Stimulated activated memory B cell treated with anti-CD40 and anti-IgM and Interleukin-4, amounts not matched to agents 10 μg/mL and 1 μg/mL and 100 μg/mL, for 72 hours (primary cell): Measurements from ENCODE around the gene NAE1.

Source experiments
- ATAC-seq: fragments of 150-1000 bp; cut with Tn5 transposase; 2 replicates; pipeline ENCODE4 v1.10.0; 2021
- H3K27ac Mint-ChIP-seq: one replicate; pipeline ENCODE4 v1.8.0; 2022; ENCODE audit warnings: mild to moderate bottlenecking, mixed read lengths
- H3K27me3 Mint-ChIP-seq: one replicate; pipeline ENCODE4 v1.8.0; 2022; ENCODE audit warnings: mixed read lengths
- H3K36me3 Mint-ChIP-seq: one replicate; pipeline ENCODE4 v1.8.0; 2022; ENCODE audit warnings: mixed read lengths
- H3K4me1 Mint-ChIP-seq: one replicate; pipeline ENCODE4 v1.8.0; 2022; ENCODE audit warnings: mixed read lengths
- H3K4me3 Mint-ChIP-seq: one replicate; pipeline ENCODE4 v1.8.0; 2022; ENCODE audit warnings: mild to moderate bottlenecking, moderate library complexity, mixed read lengths
- H3K9me3 Mint-ChIP-seq: one replicate; pipeline ENCODE4 v1.8.0; 2022; ENCODE audit warnings: mixed read lengths

The NAE1 gene

DNA sequence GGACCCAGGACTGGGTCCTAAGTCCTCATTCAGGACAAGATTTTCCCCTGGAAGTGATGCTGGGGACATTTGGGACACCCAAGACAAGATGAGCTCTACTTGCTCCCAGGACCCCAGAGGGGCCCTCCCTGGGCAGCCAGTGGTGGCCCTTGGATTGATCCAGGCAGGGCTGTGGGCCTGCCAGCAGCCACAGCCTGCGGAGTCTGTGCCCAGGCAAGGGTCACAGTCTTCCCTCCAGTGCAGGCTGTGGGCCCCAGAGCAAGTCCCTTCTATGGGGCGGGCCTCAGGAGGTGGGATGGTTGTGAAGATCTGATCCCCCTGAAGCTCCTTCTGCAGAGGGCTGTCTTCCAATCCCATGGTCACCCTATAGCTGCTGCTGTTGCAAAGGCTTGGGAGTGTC is 26.0 kb upstream of the NAE1 start:
- Mint-ChIP-seq H3K9me3 (no peaks in the 10 kb centered on the region), H3K36me3 (no peaks in the 10 kb centered on the region), H3K27me3 (peaks cover 21% of the 10 kb centered on the region), H3K4me3 (no peak overlapping the region), H3K27ac (no peak overlapping the region), H3K4me1 (peaks cover 6% of the 10 kb centered on the region)
- no peak for ATAC-seq

DNA sequence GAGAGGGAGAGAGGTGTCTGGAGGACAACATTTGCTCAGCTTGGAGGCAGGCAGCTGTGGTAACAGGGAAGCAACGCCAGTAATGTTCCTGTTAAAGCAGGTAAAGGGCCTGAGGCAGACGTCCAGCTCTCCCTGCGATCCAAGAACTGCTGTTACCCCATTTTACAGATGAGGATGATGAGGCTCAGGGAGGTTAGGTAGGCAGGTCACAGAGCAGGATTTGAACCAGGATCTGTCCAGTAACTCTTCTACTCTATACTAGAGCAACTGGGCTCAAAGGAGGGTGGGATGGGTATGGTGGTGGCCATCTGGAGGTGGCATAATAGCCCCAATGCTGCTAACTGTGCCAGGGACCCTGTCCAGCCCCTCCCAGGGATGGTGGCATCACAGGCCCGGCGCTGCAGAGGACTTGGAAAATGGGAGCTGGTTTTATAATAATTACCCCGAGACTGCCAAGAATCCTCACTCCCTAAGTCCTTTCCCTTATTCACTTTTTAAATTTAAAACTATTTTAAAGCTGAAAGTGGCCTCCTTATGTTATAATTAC is 25.5 kb upstream of the NAE1 start:
- no peak for ATAC-seq
- H3K36me3 Mint-ChIP-seq = no peaks in the 10 kb centered on the region
- no peaks in the 10 kb centered on the region for H3K9me3 Mint-ChIP-seq
- peaks cover 25% of the 10 kb centered on the region for H3K27me3 Mint-ChIP-seq
- no peak overlapping the region for H3K27ac Mint-ChIP-seq
- H3K4me1 Mint-ChIP-seq = peaks cover 6% of the 10 kb centered on the region
- no peak overlapping the region for H3K4me3 Mint-ChIP-seq

DNA sequence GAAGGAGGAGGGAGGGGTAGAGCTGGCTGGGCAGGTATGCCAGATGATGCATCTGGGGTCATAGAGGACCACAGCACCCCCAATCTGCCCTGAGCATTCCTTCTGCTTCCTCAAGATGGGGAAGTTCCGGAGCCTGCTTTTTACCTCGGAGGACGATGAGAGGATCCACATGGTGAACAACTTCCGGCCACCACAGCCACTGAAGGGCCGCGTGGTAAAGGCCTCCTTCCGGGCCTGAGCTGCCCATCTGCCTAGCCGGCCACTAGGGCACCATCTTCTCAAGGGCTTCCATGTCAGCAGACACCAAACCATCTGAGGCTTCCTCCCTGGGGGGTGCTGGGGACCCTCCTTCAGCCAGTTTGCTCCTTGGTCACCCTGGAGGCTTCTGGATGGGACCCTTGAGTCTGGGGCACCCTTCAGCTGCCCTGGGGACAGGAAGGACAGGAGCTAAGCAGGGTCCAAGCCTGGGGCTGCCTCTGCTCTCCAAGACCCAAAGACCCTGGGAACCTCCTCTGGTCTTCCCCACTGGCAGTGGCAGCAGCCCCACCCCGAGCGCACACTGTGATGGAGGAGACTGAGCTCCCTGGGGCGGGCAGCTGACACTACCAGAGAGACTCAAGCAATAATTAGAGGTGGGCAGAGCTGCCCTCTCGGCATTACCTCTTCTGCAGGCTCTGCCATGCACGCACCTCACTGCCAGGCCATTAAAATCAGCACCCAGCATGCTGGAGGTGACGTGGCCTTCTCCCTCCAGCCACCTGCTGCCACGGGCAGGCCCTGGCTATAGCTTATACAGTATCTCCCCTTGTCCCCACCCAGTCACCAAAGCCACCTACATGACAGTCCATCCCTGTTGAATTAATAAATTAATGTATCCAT is 22.7 kb upstream of the NAE1 start:
- Mint-ChIP-seq H3K36me3 (no peaks in the 10 kb centered on the region), H3K4me1 (peaks cover 15% of the 10 kb centered on the region), H3K4me3 (no peak overlapping the region), H3K27me3 (peaks cover 36% of the 10 kb centered on the region), H3K9me3 (no peaks in the 10 kb centered on the region), H3K27ac (no peak overlapping the region)
- ATAC-seq = no peak

GRCh38 chr16:66851166-66851964 is 20.6 kb upstream of the NAE1 start:
- no peak for ATAC-seq
- H3K9me3 Mint-ChIP-seq = no peaks in the 10 kb centered on the region
- peaks cover 9% of the 10 kb centered on the region for H3K4me1 Mint-ChIP-seq
- H3K27ac Mint-ChIP-seq = no peak overlapping the region
- peaks cover 49% of the 10 kb centered on the region for H3K27me3 Mint-ChIP-seq
- H3K4me3 Mint-ChIP-seq = no peak overlapping the region
- no peaks in the 10 kb centered on the region for H3K36me3 Mint-ChIP-seq

DNA sequence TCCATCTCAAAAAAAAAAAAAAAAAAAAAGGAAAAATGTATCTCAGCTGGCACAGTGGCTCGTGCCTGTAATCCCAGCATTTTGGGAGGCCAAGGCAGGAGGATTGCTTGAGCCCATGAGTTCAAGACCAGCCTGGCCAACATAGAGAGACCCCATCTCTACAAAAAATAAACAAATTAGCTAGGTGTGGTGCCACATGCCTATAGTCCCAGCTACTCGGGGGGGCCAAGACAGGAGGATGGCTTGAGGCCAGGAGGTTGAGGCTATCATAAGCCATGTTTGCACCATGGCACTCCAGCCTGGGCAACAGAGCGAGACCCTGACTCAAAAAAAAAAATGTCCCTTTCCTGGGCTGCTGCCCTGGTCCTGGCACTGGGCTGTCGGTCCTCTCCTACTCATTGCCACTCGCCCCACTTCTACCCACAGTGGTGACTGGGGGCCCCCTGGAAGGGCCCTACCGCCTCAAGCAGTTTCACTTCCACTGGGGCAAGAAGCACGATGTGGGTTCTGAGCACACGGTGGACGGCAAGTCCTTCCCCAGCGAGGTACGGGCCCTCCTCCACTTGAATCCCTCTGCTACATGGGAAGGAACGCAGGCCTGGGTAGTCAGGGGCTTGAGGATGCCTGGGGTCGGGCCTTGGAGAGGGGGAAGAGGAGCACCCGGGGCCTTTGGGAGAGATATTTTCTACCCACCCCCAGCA is 19.5 kb upstream of the NAE1 start:
- no peaks in the 10 kb centered on the region for H3K36me3 Mint-ChIP-seq
- H3K27me3 Mint-ChIP-seq = peaks cover 60% of the 10 kb centered on the region
- no peaks in the 10 kb centered on the region for H3K9me3 Mint-ChIP-seq
- ATAC-seq = peak; percentile 52
- H3K4me3 Mint-ChIP-seq = no peak overlapping the region
- peaks cover 18% of the 10 kb centered on the region for H3K4me1 Mint-ChIP-seq
- H3K27ac Mint-ChIP-seq = no peak overlapping the region

GRCh38 chr16:66849549-66849948 is 18.8 kb upstream of the NAE1 start:
- no peaks in the 10 kb centered on the region for H3K36me3 Mint-ChIP-seq

DNA sequence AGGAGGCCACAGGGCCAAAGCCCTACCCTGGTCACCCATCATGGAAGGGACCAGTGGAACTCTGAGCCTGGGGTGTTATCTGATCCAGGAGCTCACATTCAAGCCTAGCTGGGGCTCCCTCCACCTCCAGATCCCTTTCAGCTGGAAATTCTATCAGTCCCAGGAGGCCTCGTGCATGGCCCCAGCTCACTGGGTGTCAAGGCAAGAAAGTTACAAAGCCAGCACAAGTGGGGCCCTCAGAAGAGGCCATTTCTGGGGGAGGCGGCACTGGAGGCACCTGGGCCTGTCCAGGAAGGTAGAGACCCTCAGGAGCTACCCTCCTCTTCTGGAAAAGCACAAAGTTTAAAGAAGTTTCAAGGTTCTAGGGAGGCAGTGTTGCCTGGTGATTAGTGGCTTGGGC is 18.2 kb upstream of the NAE1 start:
- Mint-ChIP-seq H3K4me1 (peaks cover 25% of the 10 kb centered on the region), H3K9me3 (no peaks in the 10 kb centered on the region), H3K4me3 (no peak overlapping the region), H3K27me3 (peaks cover 72% of the 10 kb centered on the region), H3K36me3 (no peaks in the 10 kb centered on the region), H3K27ac (no peak overlapping the region)
- no peak for ATAC-seq

More at GRCh38 chr16:66849549-66849948, 18.8 kb upstream of the NAE1 start:
- Mint-ChIP-seq H3K4me3 (no peak overlapping the region), H3K27ac (no peak overlapping the region), H3K4me1 (peaks cover 23% of the 10 kb centered on the region), H3K27me3 (peaks cover 68% of the 10 kb centered on the region), H3K9me3 (no peaks in the 10 kb centered on the region)
- no peak for ATAC-seq

- H3K36me3 Mint-ChIP-seq = no peaks in the 10 kb centered on the region
- no peak overlapping the region for H3K4me3 Mint-ChIP-seq
- H3K27me3 Mint-ChIP-seq = peaks cover 80% of the 10 kb centered on the region
- H3K4me1 Mint-ChIP-seq = peaks cover 29% of the 10 kb centered on the region
- no peak for ATAC-seq
- H3K27ac Mint-ChIP-seq = no peak overlapping the region
- H3K9me3 Mint-ChIP-seq = no peaks in the 10 kb centered on the region
Measured at GRCh38 chr16:66848172-66848571, 17.4 kb upstream of the NAE1 start.

DNA sequence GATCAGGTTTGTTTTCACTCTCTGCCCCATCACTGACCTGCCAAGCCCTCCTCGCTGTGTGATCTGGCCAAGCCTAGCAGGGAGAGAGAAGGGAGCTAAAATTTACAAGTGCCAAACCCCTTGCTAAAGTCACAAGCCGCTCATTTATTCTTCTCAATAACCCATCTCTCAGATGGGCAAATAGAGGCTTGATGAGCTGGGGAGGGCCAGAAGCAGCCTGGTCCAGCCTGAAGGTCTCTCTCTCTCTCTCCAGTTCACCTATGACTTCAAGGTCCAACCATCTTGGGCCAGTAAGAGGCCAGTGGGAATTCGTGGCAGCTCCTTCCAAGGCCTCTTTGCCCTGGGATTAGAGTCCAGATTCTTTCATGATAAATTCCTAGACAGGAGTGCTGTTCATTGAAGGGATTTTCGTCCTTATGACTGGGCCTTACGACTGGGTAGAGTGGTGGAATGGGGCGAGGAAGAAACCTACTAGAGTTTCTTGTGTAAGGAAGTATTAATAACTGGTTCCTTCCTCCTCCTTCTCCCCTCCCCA is 16.8 kb upstream of the NAE1 start:
- no peak for ATAC-seq
- H3K4me1 Mint-ChIP-seq = peaks cover 29% of the 10 kb centered on the region
- H3K9me3 Mint-ChIP-seq = no peaks in the 10 kb centered on the region
- peaks cover 82% of the 10 kb centered on the region for H3K27me3 Mint-ChIP-seq
- no peak overlapping the region for H3K27ac Mint-ChIP-seq
- no peaks in the 10 kb centered on the region for H3K36me3 Mint-ChIP-seq
- H3K4me3 Mint-ChIP-seq = no peak overlapping the region

DNA sequence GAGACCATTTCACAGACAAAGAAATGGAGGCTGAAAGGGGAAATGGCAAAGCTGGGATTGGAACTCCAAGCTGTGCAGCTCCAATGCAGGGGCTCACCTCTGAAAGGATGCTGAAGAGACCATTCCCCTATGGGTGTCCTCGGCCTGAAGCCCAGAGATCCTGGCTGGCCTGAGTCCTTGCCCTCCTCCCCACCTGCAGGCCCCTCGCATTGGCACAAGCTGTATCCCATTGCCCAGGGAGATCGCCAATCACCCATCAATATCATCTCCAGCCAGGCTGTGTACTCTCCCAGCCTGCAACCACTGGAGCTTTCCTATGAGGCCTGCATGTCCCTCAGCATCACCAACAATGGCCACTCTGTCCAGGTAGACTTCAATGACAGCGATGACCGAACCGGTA is 16.1 kb upstream of the NAE1 start:
- H3K27me3 Mint-ChIP-seq = peaks cover 78% of the 10 kb centered on the region
- ATAC-seq = no peak
- H3K4me3 Mint-ChIP-seq = no peak overlapping the region
- H3K9me3 Mint-ChIP-seq = no peaks in the 10 kb centered on the region
- no peak overlapping the region for H3K27ac Mint-ChIP-seq
- H3K36me3 Mint-ChIP-seq = no peaks in the 10 kb centered on the region
- H3K4me1 Mint-ChIP-seq = peaks cover 29% of the 10 kb centered on the region

DNA sequence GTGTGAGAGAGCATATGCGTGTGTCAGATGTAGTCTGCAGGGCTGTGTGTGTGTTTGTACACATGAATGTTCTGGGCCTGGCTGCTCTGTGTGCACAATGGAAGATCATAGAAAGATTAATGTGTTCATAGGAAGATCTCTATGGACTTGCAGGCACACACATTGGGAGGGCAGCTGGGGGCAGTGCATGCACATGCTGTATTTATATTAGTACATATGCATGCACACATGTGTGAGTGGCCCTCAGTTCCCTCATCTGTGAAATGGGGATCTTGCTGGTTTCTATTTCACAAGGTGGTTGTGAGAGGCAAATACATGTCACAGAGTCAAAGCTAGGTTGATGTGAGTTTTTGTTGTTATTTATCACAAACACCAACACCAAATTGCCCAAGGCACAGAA is 15.5 kb upstream of the NAE1 start:
- peaks cover 29% of the 10 kb centered on the region for H3K4me1 Mint-ChIP-seq
- no peak overlapping the region for H3K4me3 Mint-ChIP-seq
- H3K27me3 Mint-ChIP-seq = peaks cover 72% of the 10 kb centered on the region
- H3K27ac Mint-ChIP-seq = no peak overlapping the region
- no peaks in the 10 kb centered on the region for H3K9me3 Mint-ChIP-seq
- ATAC-seq = no peak
- H3K36me3 Mint-ChIP-seq = no peaks in the 10 kb centered on the region

DNA sequence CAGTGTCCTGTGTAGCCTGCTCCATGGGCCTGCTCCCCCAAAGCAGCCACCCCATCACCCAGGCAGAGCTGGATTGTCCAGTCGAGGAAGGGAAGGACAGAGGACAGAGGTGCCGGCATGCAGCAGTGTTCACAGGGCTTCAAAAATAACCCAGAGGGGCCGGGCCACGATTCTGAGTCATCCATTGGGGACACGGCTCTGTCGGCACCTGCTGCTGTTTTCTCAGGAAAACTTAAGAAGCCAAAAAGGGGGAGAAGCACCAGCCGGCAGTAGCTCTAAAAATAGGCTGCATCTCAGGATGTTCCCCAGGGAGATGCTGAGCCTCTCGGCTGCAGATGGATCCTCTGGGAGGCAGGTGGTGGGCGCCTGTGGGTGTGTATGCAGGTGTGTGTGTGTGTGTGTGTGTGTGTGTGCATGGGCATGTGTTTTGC is 15.0 kb upstream of the NAE1 start:
- H3K36me3 Mint-ChIP-seq = no peaks in the 10 kb centered on the region
- H3K27ac Mint-ChIP-seq = no peak overlapping the region
- no peak overlapping the region for H3K4me3 Mint-ChIP-seq
- H3K4me1 Mint-ChIP-seq = peaks cover 25% of the 10 kb centered on the region
- H3K27me3 Mint-ChIP-seq = peaks cover 67% of the 10 kb centered on the region
- no peak for ATAC-seq
- no peaks in the 10 kb centered on the region for H3K9me3 Mint-ChIP-seq

- H3K36me3 Mint-ChIP-seq = no peaks in the 10 kb centered on the region
- H3K27ac Mint-ChIP-seq = no peak overlapping the region
- H3K4me1 Mint-ChIP-seq = peaks cover 20% of the 10 kb centered on the region
- H3K4me3 Mint-ChIP-seq = no peak overlapping the region
- ATAC-seq = no peak
- peaks cover 63% of the 10 kb centered on the region for H3K27me3 Mint-ChIP-seq
- no peaks in the 10 kb centered on the region for H3K9me3 Mint-ChIP-seq
Measured at GRCh38 chr16:66845080-66845410, 14.3 kb upstream of the NAE1 start.

DNA sequence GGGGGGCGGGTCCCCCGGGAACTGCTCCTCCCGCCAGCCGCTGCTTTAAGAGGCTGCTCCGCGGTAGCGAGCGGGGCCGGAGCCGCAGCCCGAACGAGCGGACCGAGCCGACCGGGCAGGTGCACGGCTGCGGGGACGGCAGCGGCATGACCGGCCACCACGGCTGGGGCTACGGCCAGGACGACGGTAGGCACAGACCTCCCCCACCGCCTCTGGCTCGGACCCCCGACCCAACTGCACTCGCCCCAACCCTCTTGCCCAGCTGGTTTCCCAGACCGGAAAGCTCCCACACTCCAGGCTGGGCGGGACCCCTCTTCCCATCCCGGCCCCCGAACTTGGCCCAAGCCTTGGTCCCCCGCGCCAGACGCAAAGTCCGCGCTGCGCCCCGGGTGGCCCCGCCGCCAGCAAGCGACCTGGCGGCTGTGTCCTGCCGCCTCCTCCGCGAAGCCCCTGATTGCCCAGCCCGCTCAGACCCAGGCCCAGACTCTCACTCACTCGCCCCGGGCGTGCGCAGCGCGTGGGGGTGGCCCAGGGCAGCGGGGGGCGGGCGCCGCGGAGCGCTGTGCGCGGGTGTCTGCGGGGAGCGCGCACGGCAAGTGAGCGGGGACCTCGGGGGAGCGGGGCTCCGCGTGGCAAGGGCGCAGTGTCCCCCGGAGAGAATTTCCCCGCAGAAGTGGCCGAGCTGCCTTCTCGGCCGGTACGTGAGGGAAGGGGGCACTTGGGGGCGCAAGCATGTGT is 13.7 kb upstream of the NAE1 start, which contains the start of gene CA7:
TSS of gene CA7 (plus strand) at position 73 of the 738 bp plus-strand sequence. CDS start at position 147, 74 bp downstream.
- Mint-ChIP-seq H3K9me3 (no peaks in the 10 kb centered on the region), H3K4me3 (peak within 1 kb of the TSS; percentile 61), H3K27ac (no peak within 1 kb of the TSS), H3K27me3 (peaks cover 63% of the 10 kb centered on the region), H3K4me1 (peaks cover 20% of the 10 kb centered on the region), H3K36me3 (no peaks in the 10 kb centered on the region)
- ATAC-seq = no peak
